Panc1 (cell line): Measurements from ENCODE around the gene CDH12.

ENCODE experiments used
- CTCF ChIP-seq: fragments of 450-650 bp; IDR thresholded peaks from 2 replicates; pipeline ENCODE4 v1.5.1; 2017; ENCODE audit warnings: mild to moderate bottlenecking
- POLR2AphosphoS5 ChIP-seq: IDR thresholded peaks from 2 replicates; pipeline ENCODE4 v1.6.1; 2012; ENCODE audit warnings: mild to moderate bottlenecking, low read depth, low read length, moderate library complexity
- REST ChIP-seq, 2 experiments: IDR thresholded peaks; 2 replicates each; pipeline ENCODE4 v1.6.1; 2011 to 2012; ENCODE audit warnings: low read depth in 2 of 2, control low read depth in 1 of 2, low read length in 1 of 2, mild to moderate bottlenecking in 1 of 2, moderate library complexity in 1 of 2; ENCODE audit not compliant: insufficient read depth in 1 of 2
- SIN3A ChIP-seq: IDR thresholded peaks from 2 replicates; pipeline ENCODE4 v1.6.1; 2012; ENCODE audit warnings: low read depth, mild to moderate bottlenecking, low read length, moderate library complexity, borderline replicate concordance; ENCODE audit not compliant: insufficient read depth
- TCF7L2 ChIP-seq: IDR thresholded peaks from 2 replicates; pipeline ENCODE4 v1.6.1; 2011; ENCODE audit warnings: mild to moderate bottlenecking, low read depth, low read length, inconsistent platforms

GRCh38 chr5:22329683-22330082, 523.5 kb downstream of the CDH12 start:
- TF ChIP-seq CTCF = no peak
- no peak for TF ChIP-seq REST (IDR thresholded peaks at IDR 0.05; ENCODE audit: insufficient read depth in 1 of 2, low read depth in 2 of 2, low read length in 1 of 2)
- no peak for TF ChIP-seq SIN3A
- TF ChIP-seq TCF7L2 = no peak
- TF ChIP-seq POLR2AphosphoS5 = no peak
